Stimulated activated CD4-positive, alpha-beta T cell treated with anti-CD3 and anti-CD28 coated beads, Interleukin-15, amount 100 ng/mL, for 1 hour (primary cell): Measurements from ENCODE around the gene AKAP8.
"Not testable (repeated sequence)": the region's sequence is repeated elsewhere in the genome, so short reads cannot be mapped to it uniquely, and the experiment has no call there.

Experiments
- DNase-seq, 2 donors: peaks; one replicate each; pipeline ENCODE4 v3.0.0-alpha.2; 2020; ENCODE audit warnings: low read depth in 1 of 2, low spot score in 1 of 2

AKAP8 gene

GRCh38 chr19:15379083-15379998 lies at the start of gene AKAP8:
AKAP8 (minus strand) TSS chr19:15379787; CDS start chr19:15379731, 56 bp downstream.
- DNase-seq, result peak; percentile 96 to 97

GRCh38 chr19:15427991-15428471 lies 48.4 kb upstream of the AKAP8 start:
- DNase-seq, result no peak

- no peak for DNase-seq
Measured at GRCh38 chr19:15427350-15427700, 47.7 kb upstream of the AKAP8 start.

GRCh38 chr19:15426485-15427349 lies 47.1 kb upstream of the AKAP8 start:
- DNase-seq, result no peak

- no peak for DNase-seq
Measured at GRCh38 chr19:15425321-15425950, 45.8 kb upstream of the AKAP8 start.

GRCh38 chr19:15424692-15425272 lies 45.2 kb upstream of the AKAP8 start:
- DNase-seq, result no peak

GRCh38 chr19:15424121-15424520 lies 44.5 kb upstream of the AKAP8 start:
- DNase-seq, result no peak

- DNase-seq, result no peak
Measured at GRCh38 chr19:15423130-15423529, 43.5 kb upstream of the AKAP8 start.

GRCh38 chr19:15422296-15423075 lies 42.9 kb upstream of the AKAP8 start:
- no peak for DNase-seq

GRCh38 chr19:15421721-15422260 lies 42.2 kb upstream of the AKAP8 start:
- DNase-seq, result no peak

- no peak for DNase-seq
Measured at GRCh38 chr19:15421136-15421695, 41.6 kb upstream of the AKAP8 start.

GRCh38 chr19:15419413-15420025 lies 39.9 kb upstream of the AKAP8 start:
- DNase-seq, result no peak

GRCh38 chr19:15418579-15419412 lies 39.2 kb upstream of the AKAP8 start, which contains the start of gene AKAP8L:
AKAP8L (minus strand) TSS chr19:15418988; CDS start chr19:15418923, 65 bp downstream.
- peak; percentile 91 to 96 for DNase-seq

- DNase-seq, result no peak
Measured at GRCh38 chr19:15418231-15418578, 38.6 kb upstream of the AKAP8 start.

- DNase-seq, result no peak
Measured at GRCh38 chr19:15417699-15418098, 38.1 kb upstream of the AKAP8 start.

GRCh38 chr19:15412832-15413231 lies 33.2 kb upstream of the AKAP8 start:
- DNase-seq, result no peak

GRCh38 chr19:15411351-15411750 lies 31.8 kb upstream of the AKAP8 start:
- not testable (repeated sequence) for DNase-seq

- no peak for DNase-seq
Measured at GRCh38 chr19:15404780-15405211, 25.2 kb upstream of the AKAP8 start.
